ENCODE results near the gene WDHD1. TPM values are rescaled to one million over a fixed set of nuclear protein-coding genes. Genes with fewer than 3 reads are reported as not detected.
A peak's percentile ranks its signal among the peaks of the same experiment; 100 is the strongest.
"Not testable (repeated sequence)": the region's sequence is repeated elsewhere in the genome, so short reads cannot be mapped to it uniquely, and the experiment has no call there.

The WDHD1 gene
- total RNA-seq, 2 donors from 2014 or later, result 0.66 to 1.0 TPM

- Histone ChIP-seq H3K36me3 (replicated peaks in 1 of 2; ENCODE audit: insufficient read depth in 1 of 2, low read depth in 2 of 2) (no peaks in the 10 kb centered on the region), H3K27me3 (no peaks in the 10 kb centered on the region), H3K27ac (no peak overlapping the region), H3K9me3 (no peaks in the 10 kb centered on the region), H3K4me3 (no peak overlapping the region), H3K4me1 (peaks cover 19% of the 10 kb centered on the region)
- intact Hi-C loops (cut with DNase I), result no loop called here
- DNase-seq (no peak), ATAC-seq (no peak)
- TF ChIP-seq POLR2A (IDR thresholded peaks at IDR 0.05) (no peak), CTCF (IDR thresholded peaks at IDR 0.05) (no peak)
- WGBS, 2 donors, result 15 to 35% methylated on average over 2 of the region's 2 CpGs
Observed at GRCh38 chr14:55031190-55031589, 4.3 kb upstream of the WDHD1 start.

- WGBS, 2 donors, result 52 to 67% methylated on average over 4 of the region's 4 CpGs
- Histone ChIP-seq H3K36me3 (replicated peaks in 1 of 2; ENCODE audit: insufficient read depth in 1 of 2, low read depth in 2 of 2) (no peaks in the 10 kb centered on the region), H3K27ac (no peak overlapping the region), H3K9me3 (no peaks in the 10 kb centered on the region), H3K27me3 (no peaks in the 10 kb centered on the region), H3K4me1 (peaks cover 23% of the 10 kb centered on the region), H3K4me3 (no peak overlapping the region)
- DNase-seq (no peak), ATAC-seq (no peak)
- intact Hi-C loops (cut with DNase I), result no loop called here
- TF ChIP-seq CTCF (IDR thresholded peaks at IDR 0.05) (no peak), POLR2A (IDR thresholded peaks at IDR 0.05) (no peak)
Observed at GRCh38 chr14:55028476-55028875, 1.6 kb upstream of the WDHD1 start.

GRCh38 chr14:55028066-55028465 lies 1.2 kb upstream of the WDHD1 start:
- WGBS, 2 donors, result 6% methylated on average over 8 of the region's 8 CpGs
- DNase-seq (no peak), ATAC-seq (no peak)
- Histone ChIP-seq H3K9me3 (no peaks in the 10 kb centered on the region), H3K36me3 (replicated peaks in 1 of 2; ENCODE audit: insufficient read depth in 1 of 2, low read depth in 2 of 2) (no peaks in the 10 kb centered on the region), H3K4me1 (peaks cover 23% of the 10 kb centered on the region), H3K27ac (no peak overlapping the region), H3K4me3 (no peak overlapping the region), H3K27me3 (no peaks in the 10 kb centered on the region)
- intact Hi-C loops (cut with DNase I), result no loop called here
- TF ChIP-seq CTCF (IDR thresholded peaks at IDR 0.05) (no peak), POLR2A (IDR thresholded peaks at IDR 0.05) (no peak)

GRCh38 chr14:55026441-55026792 lies 482 bp downstream of the WDHD1 start:
- DNase-seq, result no peak
- no peaks in the 10 kb centered on the region for H3K36me3 ChIP-seq (replicated peaks in 1 of 2; ENCODE audit: insufficient read depth in 1 of 2, low read depth in 2 of 2)
- intact Hi-C loops (cut with DNase I), result no loop called here
- H3K9me3 ChIP-seq, result no peaks in the 10 kb centered on the region
- TF ChIP-seq CTCF (IDR thresholded peaks at IDR 0.05) (no peak), POLR2A (IDR thresholded peaks at IDR 0.05) (no peak)
- H3K27me3 ChIP-seq, result no peaks in the 10 kb centered on the region
- peaks cover 23% of the 10 kb centered on the region for H3K4me1 ChIP-seq
- H3K27ac ChIP-seq, result peak overlapping the region in 3 of 4 donors; percentile 67 to 94 (median 91)
- H3K4me3 ChIP-seq, result peak overlapping the region; percentile 66 to 78
- no peak for ATAC-seq
- 1 to 3% methylated on average over 9 of the region's 9 CpGs for WGBS, 2 donors

GRCh38 chr14:55025948-55026347 lies 951 bp downstream of the WDHD1 start:
- H3K27me3 ChIP-seq, result no peaks in the 10 kb centered on the region
- no peak for TF ChIP-seq CTCF (IDR thresholded peaks at IDR 0.05)
- TF ChIP-seq POLR2A (IDR thresholded peaks at IDR 0.05), result no peak
- peaks cover 23% of the 10 kb centered on the region for H3K4me1 ChIP-seq
- no peaks in the 10 kb centered on the region for H3K9me3 ChIP-seq
- WGBS, 2 donors, result 19 to 26% methylated on average over 7 of the region's 7 CpGs
- no peaks in the 10 kb centered on the region for H3K36me3 ChIP-seq (replicated peaks in 1 of 2; ENCODE audit: insufficient read depth in 1 of 2, low read depth in 2 of 2)
- no peak overlapping the region for H3K27ac ChIP-seq
- intact Hi-C loops (cut with DNase I), result no loop called here
- H3K4me3 ChIP-seq, result no peak overlapping the region
- ATAC-seq, result no peak
- DNase-seq, result no peak

GRCh38 chr14:55024365-55024764 lies 2.5 kb downstream of the WDHD1 start:
- H3K4me3 ChIP-seq; ATAC-seq; H3K9me3 ChIP-seq; H3K36me3 ChIP-seq (replicated peaks in 1 of 2; ENCODE audit: insufficient read depth in 1 of 2, low read depth in 2 of 2); intact Hi-C loops (cut with DNase I); H3K27me3 ChIP-seq; DNase-seq; H3K27ac ChIP-seq: not testable (repeated sequence)
- 51 to 68% methylated on average over 4 of the region's 5 CpGs for WGBS, 2 donors
- peaks cover 23% of the 10 kb centered on the region for H3K4me1 ChIP-seq
